IMR-90 (cell line): ENCODE results near the gene EDC4. TPM values are rescaled to one million over a fixed set of nuclear protein-coding genes. Genes with fewer than 3 reads are reported as not detected.

Source experiments
- ATAC-seq: fragments of 200-7000 bp; cut with Tn5 transposase; 2 replicates; pipeline ENCODE4 v1.9.1; 2020; ENCODE audit warnings: low read depth, mild to moderate bottlenecking, moderate library complexity
- BruUV-seq: library from RNA; stranded (reverse); fragments of 400-500 nt; replicated peaks from 2 replicates; lab custom pipeline; 2021; lab: Mats Ljungman, UMichigan
- CTCF ChIA-PET: fragments of 300-600 bp; formaldehyde crosslinking; extraction: SDS; loops from one replicate; lab custom pipeline; 2021; ENCODE audit warnings: antibody characterized with exemption; lab: Yijun Ruan, JAX
- POLR2A ChIA-PET: fragments of 300-600 bp; sonication (Branson Sonifier 250); formaldehyde crosslinking; loops from one replicate; lab custom pipeline; 2022; ENCODE audit warnings: antibody characterized with exemption; ENCODE audit not compliant: unreplicated experiment; lab: Charles Lee
- DNase-seq: peaks from one replicate; pipeline ENCODE4 v3.0.0; 2013
- H2AFZ ChIP-seq: replicated peaks from 2 replicates; pipeline ENCODE3; 2013; ENCODE audit warnings: low read length, mild to moderate bottlenecking; ENCODE audit not compliant: poor library complexity
- H2AK5ac ChIP-seq: 2 replicates; pipeline ENCODE4 v1.6.1; 2013; ENCODE audit warnings: low read depth, low read length, inconsistent platforms
- H2AK9ac ChIP-seq: replicated peaks from 2 replicates; pipeline ENCODE3; 2013; ENCODE audit warnings: mild to moderate bottlenecking, low read depth, low read length, moderate library complexity; ENCODE audit not compliant: poor library complexity
- H2BK120ac ChIP-seq: 2 replicates; pipeline ENCODE4 v1.6.1; 2013; ENCODE audit warnings: low read depth, low read length, inconsistent platforms
- H2BK15ac ChIP-seq: 3 replicates; pipeline ENCODE4 v1.6.1; 2013; ENCODE audit warnings: low read depth, low read length, inconsistent platforms
- H2BK20ac ChIP-seq: 2 replicates; pipeline ENCODE4 v1.6.1; 2013; ENCODE audit warnings: low read depth, mild to moderate bottlenecking, inconsistent platforms, low read length, moderate library complexity
- H2BK5ac ChIP-seq: 2 replicates; pipeline ENCODE4 v1.6.1; 2013; ENCODE audit warnings: mild to moderate bottlenecking, low read depth, low read length, inconsistent platforms; ENCODE audit not compliant: poor library complexity, severe bottlenecking
- H3K14ac ChIP-seq: replicated peaks from 2 replicates; pipeline ENCODE4 v1.6.1; 2013; ENCODE audit warnings: low read depth, low read length, inconsistent platforms
- H3K18ac ChIP-seq: 2 replicates; pipeline ENCODE4 v1.6.1; 2013; ENCODE audit warnings: low read depth, low read length, control low read depth
- H3K23ac ChIP-seq: 2 replicates; pipeline ENCODE4 v1.6.1; 2013; ENCODE audit warnings: low read depth, low read length, inconsistent platforms
- H3K27ac ChIP-seq: 2 replicates; pipeline ENCODE4 v1.5.1; 2013; ENCODE audit warnings: mild to moderate bottlenecking, control low read depth, low read length; ENCODE audit not compliant: insufficient read depth
- H3K27me3 ChIP-seq: 2 replicates; pipeline ENCODE4 v1.6.1; 2013; ENCODE audit warnings: low read length; ENCODE audit not compliant: control insufficient read depth, insufficient read depth
- H3K36me3 ChIP-seq: 2 replicates; pipeline ENCODE4 v1.6.1; 2013; ENCODE audit warnings: low read length, mixed read lengths; ENCODE audit not compliant: control insufficient read depth, insufficient read depth
- H3K4ac ChIP-seq: 2 replicates; pipeline ENCODE4 v1.6.1; 2013; ENCODE audit warnings: low read depth, low read length, inconsistent platforms
- H3K4me1 ChIP-seq: 2 replicates; pipeline ENCODE4 v1.6.1; 2013; ENCODE audit warnings: low read length, mixed read lengths; ENCODE audit not compliant: control insufficient read depth, insufficient read depth
- H3K4me2 ChIP-seq: 2 replicates; pipeline ENCODE4 v1.6.1; 2013; ENCODE audit warnings: low read depth, mild to moderate bottlenecking, control low read depth, low read length, moderate library complexity
- H3K4me3 ChIP-seq: 2 replicates; pipeline ENCODE4 v1.5.1; 2013; ENCODE audit warnings: low read depth, mild to moderate bottlenecking, control low read depth, low read length, moderate library complexity; ENCODE audit not compliant: insufficient read depth
- H3K56ac ChIP-seq: 2 replicates; pipeline ENCODE4 v1.6.1; 2013; ENCODE audit warnings: low read length, inconsistent platforms; ENCODE audit not compliant: insufficient read depth; ENCODE audit errors: extremely low read depth
- H3K79me1 ChIP-seq, 2 experiments: 2 replicates each; pipeline ENCODE4 v1.6.1; 2013; ENCODE audit warnings: low read length in 2 of 2, inconsistent platforms in 1 of 2, low read depth in 1 of 2
- H3K9ac ChIP-seq: 2 replicates; pipeline ENCODE4 v1.6.1; 2013; ENCODE audit warnings: low read depth, low read length, control low read depth
- H3K9me1 ChIP-seq: 2 replicates; pipeline ENCODE4 v1.6.1; 2013; ENCODE audit warnings: low read length, inconsistent platforms; ENCODE audit not compliant: insufficient read depth
- H3K9me3 ChIP-seq: 2 replicates; pipeline ENCODE4 v1.6.1; 2013; ENCODE audit warnings: low read length; ENCODE audit not compliant: control insufficient read depth, insufficient read depth
- H4K20me1 ChIP-seq: 2 replicates; pipeline ENCODE4 v1.6.1; 2013; ENCODE audit warnings: low read length, inconsistent platforms; ENCODE audit not compliant: insufficient read depth
- H4K5ac ChIP-seq: 2 replicates; pipeline ENCODE4 v1.6.1; 2013; ENCODE audit warnings: mild to moderate bottlenecking, low read depth, low read length, control low read depth
- H4K8ac ChIP-seq, 2 experiments: 2 replicates each; pipeline ENCODE4 v1.6.1; 2013; ENCODE audit warnings: low read depth in 2 of 2, low read length in 2 of 2, control low read depth in 1 of 2, inconsistent platforms in 1 of 2
- H4K91ac ChIP-seq: 2 replicates; pipeline ENCODE4 v1.6.1; 2013; ENCODE audit warnings: low read depth, low read length, inconsistent platforms; ENCODE audit not compliant: insufficient read depth
- BHLHE40 ChIP-seq: fragments of 150-350 bp; IDR thresholded peaks from 2 replicates; pipeline ENCODE4 v1.6.1; 2016; ENCODE audit warnings: mild to moderate bottlenecking, low read depth, low read length
- CEBPB ChIP-seq: IDR thresholded peaks from 2 replicates; pipeline ENCODE4 v1.6.1; 2012; ENCODE audit warnings: low read depth, low read length, improper control_type of control experiment
- CHD1 ChIP-seq: IDR thresholded peaks from 2 replicates; pipeline ENCODE4 v1.6.1; 2012; ENCODE audit warnings: low read depth, low read length, improper control_type of control experiment
- FOS ChIP-seq: fragments of 150-350 bp; IDR thresholded peaks from 2 replicates; pipeline ENCODE4 v1.6.1; 2016; ENCODE audit warnings: low read depth, low read length
- MAFK ChIP-seq: IDR thresholded peaks from 2 replicates; pipeline ENCODE4 v1.6.1; 2012; ENCODE audit warnings: low read depth, low read length, improper control_type of control experiment
- MXI1 ChIP-seq: IDR thresholded peaks from 2 replicates; pipeline ENCODE4 v1.6.1; 2012; ENCODE audit warnings: low read depth, mild to moderate bottlenecking, low read length, moderate library complexity, borderline replicate concordance
- NFE2L2 ChIP-seq: fragments of 150-350 bp; IDR thresholded peaks from 2 replicates; pipeline ENCODE4 v1.6.1; 2016; ENCODE audit warnings: low read depth, mild to moderate bottlenecking, low read length
- POLR2A ChIP-seq: IDR thresholded peaks from 2 replicates; pipeline ENCODE4 v1.6.1; 2012; ENCODE audit warnings: mild to moderate bottlenecking, low read depth, low read length
- RAD21 ChIP-seq: IDR thresholded peaks from 2 replicates; pipeline ENCODE4 v1.6.1; 2012; ENCODE audit warnings: low read length, improper control_type of control experiment
- RCOR1 ChIP-seq: IDR thresholded peaks from 2 replicates; pipeline ENCODE4 v1.6.1; 2012; ENCODE audit warnings: mild to moderate bottlenecking, low read length, improper control_type of control experiment; ENCODE audit not compliant: insufficient replicate concordance
- RFX5 ChIP-seq: IDR thresholded peaks from 2 replicates; pipeline ENCODE4 v1.8.0; 2012; ENCODE audit warnings: low read depth, mild to moderate bottlenecking, low read length, moderate library complexity
- SMC3 ChIP-seq: fragments of 150-350 bp; IDR thresholded peaks from 2 replicates; pipeline ENCODE4 v1.6.1; 2016; ENCODE audit warnings: low read depth, mild to moderate bottlenecking, antibody characterized with exemption, low read length, moderate library complexity
- WGBS, 2 experiments: methylation state at CpG; one replicate each; pipeline versions ENCODE4 v1.1.5 to v1.1.7; 2013; ENCODE audit warnings: missing lambda C conversion rate in 2 of 2; ENCODE audit not compliant: insufficient read length in 1 of 2; ENCODE audit errors: extremely low coverage in 2 of 2; 5-methylcytosine and 5-hydroxymethylcytosine counted together
- dilution Hi-C: fragments of 300-500 bp; cut with HindIII; formaldehyde crosslinking; loops from one replicate; pipeline ENCODE4 v1.14.3; 2018; ENCODE audit warnings: low sequenced_read_pairs; ENCODE audit not compliant: unreplicated experiment
- in situ Hi-C: fragments of 300-500 bp; cut with MboI; formaldehyde crosslinking; loops from 3 replicates; pipeline ENCODE4 v1.14.3; 2019; ENCODE audit warnings: low sequenced_read_pairs, inconsistent platforms, mixed read lengths
- intact Hi-C: fragments of 100-400 bp; cut with micrococcal nuclease; formaldehyde crosslinking; loops from 2 replicates; pipeline ENCODE4 v1.10.0; 2022
- polyA plus RNA-seq, 3 experiments: library from polyadenylated mRNA; depleted of rRNA; stranded (reverse); fragments of >200 nt; gene quantifications; 2 replicates each; pipeline ENCODE4 v1.2.3, GENCODE V29; 2012; ENCODE audit warnings: low replicate concordance in 1 of 3
- total RNA-seq: library from RNA; depleted of rRNA; stranded (reverse); fragments of >200 nt; gene quantifications from 2 replicates; pipeline ENCODE4 v1.2.3, GENCODE V29; 2012
- TF ChIP-seq, protein P1 (sequence below): conservative IDR thresholded peaks from 2 replicates; pipeline ENCODE4 v1.5.1; 2012; ENCODE audit warnings: mild to moderate bottlenecking, low read depth, low read length, improper control_type of control experiment
- TF ChIP-seq, protein P2 (sequence below): fragments of 150-350 bp; IDR thresholded peaks from 2 replicates; pipeline ENCODE4 v1.6.1; 2016; ENCODE audit warnings: low read depth, mild to moderate bottlenecking, low read length, moderate library complexity, borderline replicate concordance

Gene EDC4
- total and polyA plus RNA-seq, 2 of the 4 experiments (the other 2 are of a cell fraction), result 33.2 to 64.0 TPM

DNA sequence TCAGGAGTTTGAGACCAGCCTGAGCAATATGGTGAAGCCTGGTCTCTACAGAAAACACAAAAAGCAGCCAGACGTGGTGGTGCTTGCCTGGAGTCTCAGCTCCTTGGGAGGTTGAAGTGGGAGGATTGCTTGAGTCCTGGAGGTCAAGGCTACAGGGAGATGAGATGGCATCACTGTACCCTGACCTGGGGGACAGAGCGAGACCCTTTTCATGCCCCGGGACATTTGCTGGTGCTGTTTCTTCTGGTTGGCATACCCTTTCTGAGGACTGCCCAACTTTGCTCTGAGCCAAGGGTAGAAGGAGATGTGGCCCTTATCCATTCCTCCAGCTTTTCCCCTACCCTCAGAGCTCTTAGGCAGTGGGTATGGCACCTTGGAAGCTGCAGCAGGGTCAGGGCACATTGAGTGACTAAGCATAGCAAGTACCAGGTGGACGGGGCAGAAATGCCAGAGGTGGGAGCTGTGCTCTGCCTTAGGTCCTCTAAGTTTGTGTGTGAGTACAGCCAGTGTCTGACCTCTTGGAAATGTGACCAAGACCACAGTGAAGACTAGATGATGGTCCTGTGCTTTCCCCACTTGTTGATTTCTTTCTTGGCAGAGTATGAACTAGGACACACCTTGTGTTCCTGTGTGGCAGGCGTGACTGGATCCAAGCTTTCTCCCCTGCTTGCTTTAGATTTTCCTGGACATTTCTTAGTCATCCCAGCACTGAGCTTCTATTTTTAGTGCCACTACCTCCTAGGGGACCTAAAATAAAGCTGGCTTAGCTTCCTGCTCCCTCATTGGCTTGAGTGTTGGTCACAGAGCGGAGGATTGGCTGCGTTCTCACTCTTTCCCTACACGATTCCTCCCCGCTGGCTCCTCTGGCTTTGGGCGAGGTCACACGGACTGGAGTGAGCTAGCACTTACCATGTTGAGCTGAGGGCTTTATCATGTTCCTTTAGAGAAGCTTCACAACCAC is 9.9 kb upstream of the EDC4 start:
- in situ Hi-C loops, result no loop called here
- H2BK15ac ChIP-seq, result no peak overlapping the region
- no TSS peak for BruUV-seq
- peak overlapping the region; percentile 37 for H3K14ac ChIP-seq
- H4K91ac ChIP-seq, result no peak overlapping the region
- H3K79me1 ChIP-seq, result peaks cover 55 to 73% of the 10 kb centered on the region in 2 experiments
- no peak overlapping the region for H3K4me2 ChIP-seq
- no peak overlapping the region for H2AFZ ChIP-seq
- H2BK20ac ChIP-seq, result no peak overlapping the region
- H3K9ac ChIP-seq, result no peak overlapping the region
- WGBS, 2 experiments, result 92% methylated on average over 4 of the region's 11 CpGs; no CpG with 5 or more reads in 1 of the 2 experiments
- no peak overlapping the region for H4K5ac ChIP-seq
- peak overlapping the region; percentile 42 for H2AK9ac ChIP-seq
- H2BK120ac ChIP-seq, result no peak overlapping the region
- peak overlapping the region; percentile 4 for H2BK5ac ChIP-seq
- no peaks in the 10 kb centered on the region for H3K9me3 ChIP-seq
- DNase-seq (peak; percentile 45), ATAC-seq (peak; percentile 46)
- POLR2A ChIA-PET, result no interaction called here
- peak overlapping the region; percentile 58; the same call in 1 of the 2 replicates for H3K4ac ChIP-seq
- H3K27me3 ChIP-seq, result no peaks in the 10 kb centered on the region
- H3K27ac ChIP-seq, result no peak overlapping the region
- no peak overlapping the region for H3K56ac ChIP-seq
- dilution Hi-C loops, result no loop called here
- CTCF ChIA-PET, result interaction anchor here (1.2 to 1.8 kb wide), 2 partner anchors 20 to 46 kb away, joined by 3 to 5 read pairs; no protein-coding TSS in a partner anchor
- intact Hi-C loops, result no loop called here
- TF ChIP-seq FOS (no peak), CHD1 (no peak), BHLHE40 (no peak), NFE2L2 (no peak), RFX5 (no peak), MAFK (no peak), CEBPB (no peak), RAD21 (no peak), POLR2A (no peak), RCOR1 (no peak), SMC3 (no peak), MXI1 (no peak)
- TF ChIP-seq, protein P1, sequence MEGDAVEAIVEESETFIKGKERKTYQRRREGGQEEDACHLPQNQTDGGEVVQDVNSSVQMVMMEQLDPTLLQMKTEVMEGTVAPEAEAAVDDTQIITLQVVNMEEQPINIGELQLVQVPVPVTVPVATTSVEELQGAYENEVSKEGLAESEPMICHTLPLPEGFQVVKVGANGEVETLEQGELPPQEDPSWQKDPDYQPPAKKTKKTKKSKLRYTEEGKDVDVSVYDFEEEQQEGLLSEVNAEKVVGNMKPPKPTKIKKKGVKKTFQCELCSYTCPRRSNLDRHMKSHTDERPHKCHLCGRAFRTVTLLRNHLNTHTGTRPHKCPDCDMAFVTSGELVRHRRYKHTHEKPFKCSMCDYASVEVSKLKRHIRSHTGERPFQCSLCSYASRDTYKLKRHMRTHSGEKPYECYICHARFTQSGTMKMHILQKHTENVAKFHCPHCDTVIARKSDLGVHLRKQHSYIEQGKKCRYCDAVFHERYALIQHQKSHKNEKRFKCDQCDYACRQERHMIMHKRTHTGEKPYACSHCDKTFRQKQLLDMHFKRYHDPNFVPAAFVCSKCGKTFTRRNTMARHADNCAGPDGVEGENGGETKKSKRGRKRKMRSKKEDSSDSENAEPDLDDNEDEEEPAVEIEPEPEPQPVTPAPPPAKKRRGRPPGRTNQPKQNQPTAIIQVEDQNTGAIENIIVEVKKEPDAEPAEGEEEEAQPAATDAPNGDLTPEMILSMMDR, result no peak
- TF ChIP-seq, protein P2, sequence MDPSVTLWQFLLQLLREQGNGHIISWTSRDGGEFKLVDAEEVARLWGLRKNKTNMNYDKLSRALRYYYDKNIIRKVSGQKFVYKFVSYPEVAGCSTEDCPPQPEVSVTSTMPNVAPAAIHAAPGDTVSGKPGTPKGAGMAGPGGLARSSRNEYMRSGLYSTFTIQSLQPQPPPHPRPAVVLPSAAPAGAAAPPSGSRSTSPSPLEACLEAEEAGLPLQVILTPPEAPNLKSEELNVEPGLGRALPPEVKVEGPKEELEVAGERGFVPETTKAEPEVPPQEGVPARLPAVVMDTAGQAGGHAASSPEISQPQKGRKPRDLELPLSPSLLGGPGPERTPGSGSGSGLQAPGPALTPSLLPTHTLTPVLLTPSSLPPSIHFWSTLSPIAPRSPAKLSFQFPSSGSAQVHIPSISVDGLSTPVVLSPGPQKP, result no peak
- peak overlapping the region; percentile 68 for H2AK5ac ChIP-seq
- peak overlapping the region in 1 of 2 experiments; percentile 16; a peak in 1 of 4 replicates for H4K8ac ChIP-seq
- H3K23ac ChIP-seq, result peak overlapping the region; percentile 84
- H4K20me1 ChIP-seq, result peaks cover 82% of the 10 kb centered on the region
- peaks cover 20% of the 10 kb centered on the region for H3K4me1 ChIP-seq
- no peak overlapping the region for H3K4me3 ChIP-seq
- H3K18ac ChIP-seq, result no peak overlapping the region
- peaks cover 57% of the 10 kb centered on the region for H3K9me1 ChIP-seq
- peaks cover 26% of the 10 kb centered on the region for H3K36me3 ChIP-seq
